HG03439 (cell line): ENCODE results near the gene MBD4.
"Not testable (repeated sequence)": the region's sequence is repeated elsewhere in the genome, so short reads cannot be mapped to it uniquely, and the experiment has no call there.

ENCODE experiments used
- ATAC-seq: cut with Tn5 transposase; IDR thresholded peaks from one replicate; pipeline ENCODE4 v1.9.1; 2021; ENCODE audit warnings: mild to moderate bottlenecking, moderate library complexity; ENCODE audit not compliant: unreplicated experiment

Gene MBD4

DNA sequence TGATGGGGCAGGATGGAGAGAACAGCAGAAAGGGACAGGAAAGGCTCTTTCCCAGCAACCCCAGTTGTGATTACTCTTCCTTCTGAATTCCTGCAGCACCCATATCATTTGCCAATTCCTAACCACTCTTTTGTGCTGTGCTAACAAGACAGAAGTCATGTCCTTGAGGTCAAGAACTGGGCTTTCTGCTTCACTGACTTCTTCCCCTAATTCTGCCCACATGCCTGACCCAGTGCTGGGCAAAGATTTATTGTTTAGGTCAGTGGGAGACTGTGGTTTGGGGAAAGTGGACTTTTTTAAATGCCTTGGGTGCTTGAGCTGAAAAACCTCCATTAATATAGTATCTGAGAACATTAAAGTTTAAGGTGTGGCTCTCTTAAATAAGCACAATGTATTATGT lies 7.1 kb downstream of the MBD4 start:
- no peak for ATAC-seq

- no peak for ATAC-seq
Observed at GRCh38 chr3:129432036-129432435, 7.7 kb downstream of the MBD4 start.

GRCh38 chr3:129429602-129430001 lies 10.1 kb downstream of the MBD4 start:
- ATAC-seq = no peak

GRCh38 chr3:129429080-129429451 lies 10.7 kb downstream of the MBD4 start:
- no peak for ATAC-seq

- ATAC-seq = peak; percentile 73
Observed at GRCh38 chr3:129428376-129429079, 11.2 kb downstream of the MBD4 start, which contains the start of gene EFCAB12. Gene EFCAB12 (minus strand): TSS chr3:129428636. CDS start chr3:129428488, 148 bp downstream.

GRCh38 chr3:129428007-129428375 lies 11.8 kb downstream of the MBD4 start:
- no peak for ATAC-seq

- no peak for ATAC-seq
Observed at GRCh38 chr3:129425619-129426018, 14.1 kb downstream of the MBD4 start.

DNA sequence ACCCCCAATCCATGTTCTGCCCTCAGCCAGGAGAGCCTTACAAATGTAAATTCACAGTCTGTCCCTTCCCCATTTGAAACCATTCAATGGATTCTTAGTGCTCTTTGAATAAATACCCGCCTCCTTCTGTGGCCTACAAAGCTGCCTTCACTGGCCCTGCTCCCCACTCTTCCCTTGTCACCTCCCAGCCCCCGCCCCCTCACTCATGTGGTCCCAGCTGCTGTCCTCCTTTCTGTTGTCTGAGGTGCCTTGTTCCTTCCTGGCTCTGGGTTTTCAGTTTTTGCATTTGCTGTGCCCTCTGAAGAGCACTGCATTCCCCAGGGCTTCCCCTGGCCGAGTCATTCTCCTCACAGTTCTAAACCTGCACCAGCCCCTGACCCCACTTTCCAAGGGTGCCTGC lies 14.5 kb downstream of the MBD4 start:
- ATAC-seq = no peak

DNA sequence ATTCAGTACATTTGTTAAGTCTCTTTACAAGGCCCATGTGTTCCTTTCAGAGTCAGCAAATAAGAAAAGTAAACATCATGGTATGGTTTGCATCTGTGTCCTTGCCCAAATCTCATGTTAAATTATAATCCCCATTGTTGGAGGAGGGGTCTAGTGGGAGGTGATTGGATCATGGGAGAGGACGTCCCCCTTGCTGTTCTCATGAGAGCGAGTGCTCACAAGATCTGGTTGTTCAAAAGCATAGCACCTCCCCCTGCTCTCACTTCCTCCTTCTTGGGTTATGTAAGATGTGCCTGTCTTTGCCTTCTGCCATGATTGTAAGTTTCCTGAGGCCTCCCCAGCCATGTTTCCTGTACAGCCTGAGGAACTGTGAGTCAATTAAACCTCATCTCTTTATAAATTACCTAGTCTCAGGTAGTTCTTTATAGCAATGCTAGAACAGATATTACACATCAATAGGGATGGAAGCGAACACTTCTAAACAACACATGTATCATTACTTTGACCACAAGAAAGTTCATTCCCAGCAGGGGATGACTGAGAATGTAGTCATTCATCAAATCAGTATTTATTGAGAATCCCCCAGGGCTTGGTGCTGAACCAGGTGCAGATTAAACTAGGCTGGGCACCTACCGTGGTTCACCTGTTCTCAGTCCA lies 15.4 kb downstream of the MBD4 start:
- ATAC-seq = peak; percentile 61

- no peak for ATAC-seq
Observed at GRCh38 chr3:129422897-129423296, 16.9 kb downstream of the MBD4 start.

DNA sequence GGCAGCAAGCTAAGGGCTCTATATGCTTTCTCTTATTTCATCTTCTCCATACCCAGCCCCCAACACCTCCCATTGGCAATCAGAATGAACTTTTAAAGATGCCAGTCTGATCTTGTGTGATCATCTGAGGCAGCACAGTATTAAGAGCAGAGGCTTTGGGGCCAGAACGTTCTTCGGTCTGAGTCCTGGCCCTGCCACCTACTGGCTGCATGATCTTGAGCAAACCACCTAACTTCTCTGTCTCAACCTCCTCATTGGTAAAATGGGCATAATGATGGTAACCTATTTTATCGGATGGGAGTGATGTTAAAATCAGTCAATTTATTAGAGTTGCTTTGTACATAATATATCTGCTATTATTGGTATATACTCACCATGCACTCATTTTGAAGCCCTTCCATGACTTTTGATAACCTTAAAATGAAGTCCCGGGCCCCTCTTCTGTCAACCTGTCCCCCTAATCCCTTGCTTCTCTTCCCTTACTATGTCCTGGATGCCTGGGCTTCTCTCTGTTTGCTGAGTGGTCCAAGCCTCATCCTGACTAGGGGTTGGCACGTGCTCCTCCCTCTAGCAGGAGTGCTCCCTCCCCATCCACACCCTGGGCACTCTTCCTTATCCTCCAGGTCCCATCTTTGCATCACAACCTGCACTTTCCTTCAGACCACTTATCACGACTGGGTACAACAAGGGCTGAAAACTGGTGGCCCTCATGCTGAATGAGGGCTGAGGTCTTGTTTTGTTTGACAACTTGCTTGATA lies 17.6 kb downstream of the MBD4 start:
- ATAC-seq = no peak

DNA sequence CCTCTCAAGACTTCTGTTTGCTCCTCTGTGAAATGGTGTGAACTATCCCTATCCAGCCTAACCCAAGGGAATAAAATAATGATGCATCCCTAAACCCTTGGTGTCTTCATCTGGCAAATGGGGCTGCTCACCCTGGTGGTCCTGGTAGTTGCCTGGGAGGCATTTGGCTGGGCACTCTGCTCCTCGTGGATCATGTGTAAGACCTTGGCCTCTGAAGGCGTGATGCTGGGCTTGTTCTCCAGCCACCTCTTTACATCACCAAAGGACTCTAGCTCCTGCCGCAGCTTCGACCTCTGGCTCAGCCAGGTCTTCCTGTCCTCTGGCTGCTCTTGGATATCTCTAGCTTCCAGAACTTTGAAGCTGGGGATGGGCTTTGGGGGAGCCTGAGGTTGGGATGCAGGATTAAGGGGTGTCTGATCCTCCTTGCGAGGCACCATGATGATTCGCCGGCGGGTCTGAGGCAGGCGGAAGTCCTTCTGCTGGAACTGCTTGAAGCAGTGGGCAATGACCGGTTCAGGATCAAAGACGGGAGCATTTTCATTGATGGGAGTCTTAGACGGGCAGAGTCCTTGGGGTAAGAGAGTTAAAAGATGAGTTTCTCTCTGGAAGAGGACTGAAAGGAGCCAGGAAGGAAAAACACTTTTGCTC lies 18.4 kb downstream of the MBD4 start:
- ATAC-seq = no peak

GRCh38 chr3:129419476-129419875 lies 20.3 kb downstream of the MBD4 start:
- no peak for ATAC-seq

DNA sequence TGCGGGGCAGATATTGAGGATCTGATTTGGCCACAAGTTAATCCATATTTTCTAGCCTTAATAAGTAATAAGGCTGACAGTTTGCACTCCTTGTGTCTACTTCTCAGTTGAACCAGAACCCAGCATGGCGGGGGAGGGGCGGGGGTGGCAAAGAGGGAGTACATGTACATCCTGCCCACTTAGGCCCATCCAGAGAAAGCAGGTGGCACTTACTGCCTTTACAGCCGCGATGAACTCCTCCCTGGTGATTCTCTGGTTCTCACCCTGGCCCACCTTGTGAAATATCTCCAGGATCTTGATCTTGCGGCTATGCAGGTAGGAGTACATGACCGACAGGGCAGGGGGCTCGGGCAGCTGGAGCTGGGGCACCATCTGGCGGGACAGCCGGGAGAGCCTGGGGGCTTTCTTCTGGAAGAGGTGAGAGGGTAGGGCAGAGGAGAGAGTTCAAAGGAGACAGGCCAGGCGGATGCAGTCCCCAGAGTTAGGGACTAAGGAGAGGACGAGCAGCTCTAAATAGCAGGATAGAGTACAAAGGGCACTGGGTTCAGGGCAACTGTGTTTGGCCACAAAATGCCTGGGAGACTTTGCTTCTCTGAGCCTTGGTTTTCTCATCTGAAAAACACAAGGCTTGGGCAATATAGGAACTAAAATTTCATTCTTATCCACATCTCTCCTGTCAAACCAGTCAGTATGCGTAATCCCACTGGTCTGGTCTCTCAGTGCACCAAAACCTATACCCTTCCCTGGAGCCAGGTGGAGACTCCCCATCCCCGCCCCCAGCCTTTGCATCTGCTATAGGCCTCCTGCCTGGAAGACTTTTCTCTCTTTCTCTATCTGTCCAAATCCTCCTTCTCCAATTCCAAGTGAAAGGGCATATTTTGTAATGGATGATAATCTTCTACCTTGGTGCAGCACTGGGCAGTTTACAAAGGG lies 21.4 kb downstream of the MBD4 start:
- no peak for ATAC-seq

GRCh38 chr3:129417326-129417725 lies 22.4 kb downstream of the MBD4 start:
- ATAC-seq = no peak

- no peak for ATAC-seq
Observed at GRCh38 chr3:129416415-129416814, 23.3 kb downstream of the MBD4 start.

GRCh38 chr3:129415830-129416229 lies 23.9 kb downstream of the MBD4 start:
- ATAC-seq = no peak

DNA sequence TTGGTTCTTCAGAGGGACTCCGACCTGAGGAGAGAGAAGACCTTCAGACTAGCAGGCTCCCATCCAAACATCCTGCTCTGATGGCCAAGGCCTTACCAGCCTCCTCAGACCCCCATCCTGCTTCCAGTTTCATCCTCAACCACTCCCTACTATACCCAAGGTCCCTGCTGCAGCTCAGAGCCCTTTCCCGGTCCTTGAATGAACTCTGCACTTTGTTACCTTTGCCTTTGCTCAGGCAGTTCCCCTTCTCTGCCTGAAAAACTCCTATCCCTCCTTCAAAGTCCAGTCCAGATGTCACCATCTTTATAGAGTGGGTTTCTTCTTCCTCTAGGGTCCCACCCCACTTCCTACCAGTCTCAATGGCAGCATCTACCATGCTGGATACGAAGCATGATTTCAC lies 24.4 kb downstream of the MBD4 start:
- ATAC-seq = no peak

DNA sequence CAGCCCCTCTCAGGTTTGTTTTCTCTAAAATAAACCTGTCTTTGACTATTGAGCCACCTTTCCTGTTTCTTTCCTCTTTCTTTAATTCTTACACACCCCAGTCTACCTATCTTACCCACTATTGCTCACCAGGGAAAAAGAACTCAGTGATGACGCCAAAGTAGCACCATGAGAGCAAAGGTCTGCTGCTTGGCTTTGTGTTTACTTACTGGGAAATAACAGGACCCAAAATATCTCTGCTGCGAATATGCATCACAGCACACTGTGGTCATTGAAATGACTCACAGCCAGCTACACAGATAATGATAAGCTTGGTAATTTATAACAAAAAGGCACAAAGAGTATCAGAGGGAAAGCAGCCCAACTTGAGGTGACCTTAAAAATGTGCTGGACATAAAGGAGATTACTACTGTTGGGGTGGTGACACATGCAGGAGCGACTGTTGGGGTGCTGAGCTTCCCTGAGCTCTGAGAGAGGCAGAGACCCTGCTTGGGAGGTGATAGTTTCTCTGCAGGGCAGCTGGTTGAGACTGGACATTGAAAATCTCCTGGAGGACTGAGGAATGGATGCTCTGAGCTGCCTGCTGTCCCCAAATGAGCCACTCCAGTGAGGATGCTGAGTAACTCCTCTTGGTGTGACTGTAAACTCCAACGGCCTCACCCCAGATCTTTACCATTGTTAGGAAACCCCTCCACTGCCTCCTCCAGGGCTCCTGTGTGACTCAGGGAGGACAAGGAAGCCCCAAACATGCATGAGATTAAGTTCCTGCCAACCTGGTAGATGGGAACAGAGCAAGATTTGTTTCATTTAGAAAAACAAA lies 25.9 kb downstream of the MBD4 start:
- peak; percentile 62 for ATAC-seq

DNA sequence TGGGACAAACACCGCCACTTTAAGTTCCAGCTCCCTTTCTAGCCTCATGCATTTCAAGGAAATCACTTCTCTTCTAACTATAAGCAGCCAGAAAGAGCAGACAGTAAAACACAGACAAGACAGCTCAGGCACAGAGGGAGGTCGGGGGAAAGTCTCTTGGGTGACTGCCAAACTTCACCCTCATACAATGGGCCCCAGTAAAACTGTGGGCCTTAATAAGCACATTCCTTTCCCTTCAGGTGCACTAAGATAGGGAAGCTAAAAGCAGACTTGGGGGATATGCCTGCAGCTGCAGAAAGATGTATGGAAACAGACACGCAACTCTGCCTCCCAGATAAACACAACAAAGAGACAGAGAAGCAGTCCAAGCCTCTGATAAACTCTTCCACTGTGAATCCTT lies 26.5 kb downstream of the MBD4 start:
- not testable (repeated sequence) for ATAC-seq
